PC-9 (cell line): ENCODE results near the gene OSMR.

ENCODE experiments used
- EZH2 ChIP-seq: fragments of 200-600 bp; sonication (generic); IDR thresholded peaks from 2 replicates; pipeline ENCODE4 v1.8.0; 2017; ENCODE audit warnings: antibody characterized with exemption, low read depth
- TF ChIP-seq, protein P1 (sequence below): fragments of 200-600 bp; sonication (generic); conservative IDR thresholded peaks from 2 replicates; pipeline ENCODE4 v1.6.1; 2017; ENCODE audit warnings: mixed run types, antibody characterized with exemption, mild to moderate bottlenecking, moderate library complexity

DNA sequence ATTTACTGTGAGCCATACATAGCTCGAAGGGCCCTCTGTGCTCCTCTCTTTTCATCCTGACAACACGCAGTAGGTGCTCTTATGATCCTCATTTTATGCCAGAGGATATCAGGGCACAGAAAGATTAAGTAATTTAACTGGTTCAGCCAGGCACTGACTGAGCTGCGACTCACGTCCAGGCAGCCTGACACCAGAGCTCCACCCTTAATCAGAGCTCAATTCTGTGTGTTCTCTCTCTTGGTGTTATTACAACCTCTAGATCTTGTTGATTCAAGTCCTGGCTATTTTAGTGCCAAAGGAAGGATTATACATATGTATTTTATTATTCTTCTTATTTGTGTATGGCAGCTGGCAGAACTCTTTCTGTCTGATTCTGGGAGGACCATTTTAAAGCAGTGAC, 59.7 kb downstream of the OSMR start:
- TF ChIP-seq, protein P1, sequence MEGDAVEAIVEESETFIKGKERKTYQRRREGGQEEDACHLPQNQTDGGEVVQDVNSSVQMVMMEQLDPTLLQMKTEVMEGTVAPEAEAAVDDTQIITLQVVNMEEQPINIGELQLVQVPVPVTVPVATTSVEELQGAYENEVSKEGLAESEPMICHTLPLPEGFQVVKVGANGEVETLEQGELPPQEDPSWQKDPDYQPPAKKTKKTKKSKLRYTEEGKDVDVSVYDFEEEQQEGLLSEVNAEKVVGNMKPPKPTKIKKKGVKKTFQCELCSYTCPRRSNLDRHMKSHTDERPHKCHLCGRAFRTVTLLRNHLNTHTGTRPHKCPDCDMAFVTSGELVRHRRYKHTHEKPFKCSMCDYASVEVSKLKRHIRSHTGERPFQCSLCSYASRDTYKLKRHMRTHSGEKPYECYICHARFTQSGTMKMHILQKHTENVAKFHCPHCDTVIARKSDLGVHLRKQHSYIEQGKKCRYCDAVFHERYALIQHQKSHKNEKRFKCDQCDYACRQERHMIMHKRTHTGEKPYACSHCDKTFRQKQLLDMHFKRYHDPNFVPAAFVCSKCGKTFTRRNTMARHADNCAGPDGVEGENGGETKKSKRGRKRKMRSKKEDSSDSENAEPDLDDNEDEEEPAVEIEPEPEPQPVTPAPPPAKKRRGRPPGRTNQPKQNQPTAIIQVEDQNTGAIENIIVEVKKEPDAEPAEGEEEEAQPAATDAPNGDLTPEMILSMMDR, result no peak
- TF ChIP-seq EZH2, result no peak
